Measurements from ENCODE around the gene GSTM5.

DNA sequence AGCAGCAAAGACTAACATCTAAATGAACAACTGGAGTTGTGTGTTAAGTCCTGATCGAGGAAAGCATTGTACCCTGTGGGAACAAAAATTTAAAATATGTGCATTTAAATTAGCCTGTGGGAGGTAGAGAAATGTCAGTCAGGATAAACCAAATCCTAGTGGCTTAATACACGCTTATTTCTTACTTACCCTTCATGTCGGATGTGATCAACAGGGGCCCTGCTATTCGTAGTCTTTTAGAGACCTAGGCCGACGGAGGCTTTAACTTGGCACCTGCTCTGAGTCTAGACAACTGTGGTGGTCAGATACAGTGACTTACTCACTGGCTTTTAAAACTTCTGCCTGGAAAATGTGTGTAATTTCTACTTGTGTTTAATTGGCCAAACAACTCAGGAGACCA is 18.6 kb downstream of the GSTM5 start:
- TF ChIP-seq, protein P1, sequence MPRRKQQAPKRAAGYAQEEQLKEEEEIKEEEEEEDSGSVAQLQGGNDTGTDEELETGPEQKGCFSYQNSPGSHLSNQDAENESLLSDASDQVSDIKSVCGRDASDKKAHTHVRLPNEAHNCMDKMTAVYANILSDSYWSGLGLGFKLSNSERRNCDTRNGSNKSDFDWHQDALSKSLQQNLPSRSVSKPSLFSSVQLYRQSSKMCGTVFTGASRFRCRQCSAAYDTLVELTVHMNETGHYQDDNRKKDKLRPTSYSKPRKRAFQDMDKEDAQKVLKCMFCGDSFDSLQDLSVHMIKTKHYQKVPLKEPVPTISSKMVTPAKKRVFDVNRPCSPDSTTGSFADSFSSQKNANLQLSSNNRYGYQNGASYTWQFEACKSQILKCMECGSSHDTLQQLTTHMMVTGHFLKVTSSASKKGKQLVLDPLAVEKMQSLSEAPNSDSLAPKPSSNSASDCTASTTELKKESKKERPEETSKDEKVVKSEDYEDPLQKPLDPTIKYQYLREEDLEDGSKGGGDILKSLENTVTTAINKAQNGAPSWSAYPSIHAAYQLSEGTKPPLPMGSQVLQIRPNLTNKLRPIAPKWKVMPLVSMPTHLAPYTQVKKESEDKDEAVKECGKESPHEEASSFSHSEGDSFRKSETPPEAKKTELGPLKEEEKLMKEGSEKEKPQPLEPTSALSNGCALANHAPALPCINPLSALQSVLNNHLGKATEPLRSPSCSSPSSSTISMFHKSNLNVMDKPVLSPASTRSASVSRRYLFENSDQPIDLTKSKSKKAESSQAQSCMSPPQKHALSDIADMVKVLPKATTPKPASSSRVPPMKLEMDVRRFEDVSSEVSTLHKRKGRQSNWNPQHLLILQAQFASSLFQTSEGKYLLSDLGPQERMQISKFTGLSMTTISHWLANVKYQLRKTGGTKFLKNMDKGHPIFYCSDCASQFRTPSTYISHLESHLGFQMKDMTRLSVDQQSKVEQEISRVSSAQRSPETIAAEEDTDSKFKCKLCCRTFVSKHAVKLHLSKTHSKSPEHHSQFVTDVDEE (CRISPR knock-in tag; IDR thresholded peaks at IDR 0.05), result no peak
- TF ChIP-seq TCF4 (CRISPR knock-in tag; IDR thresholded peaks at IDR 0.05; ENCODE audit: borderline replicate concordance) (no peak), ZNF565 (CRISPR knock-in tag; conservative IDR thresholded peaks at IDR 0.05; ENCODE audit: low read depth) (no peak), ISL1 (CRISPR knock-in tag; IDR thresholded peaks at IDR 0.05) (no peak), CSDC2 (CRISPR knock-in tag; IDR thresholded peaks at IDR 0.05) (no peak), GLIS3 (CRISPR knock-in tag; IDR thresholded peaks at IDR 0.05) (no peak), ZNF70 (CRISPR knock-in tag; IDR thresholded peaks at IDR 0.05) (no peak), TOX (CRISPR knock-in tag; IDR thresholded peaks at IDR 0.05; ENCODE audit: borderline replicate concordance) (no peak), ARNTL (CRISPR knock-in tag; IDR thresholded peaks at IDR 0.05; ENCODE audit: borderline replicate concordance, low read depth) (no peak), ZFP30 (CRISPR knock-in tag; IDR thresholded peaks at IDR 0.05) (no peak), ESRRG (CRISPR knock-in tag; IDR thresholded peaks at IDR 0.05) (no peak), SNAI2 (CRISPR knock-in tag; IDR thresholded peaks at IDR 0.05) (no peak)
- TF ChIP-seq, protein P2, sequence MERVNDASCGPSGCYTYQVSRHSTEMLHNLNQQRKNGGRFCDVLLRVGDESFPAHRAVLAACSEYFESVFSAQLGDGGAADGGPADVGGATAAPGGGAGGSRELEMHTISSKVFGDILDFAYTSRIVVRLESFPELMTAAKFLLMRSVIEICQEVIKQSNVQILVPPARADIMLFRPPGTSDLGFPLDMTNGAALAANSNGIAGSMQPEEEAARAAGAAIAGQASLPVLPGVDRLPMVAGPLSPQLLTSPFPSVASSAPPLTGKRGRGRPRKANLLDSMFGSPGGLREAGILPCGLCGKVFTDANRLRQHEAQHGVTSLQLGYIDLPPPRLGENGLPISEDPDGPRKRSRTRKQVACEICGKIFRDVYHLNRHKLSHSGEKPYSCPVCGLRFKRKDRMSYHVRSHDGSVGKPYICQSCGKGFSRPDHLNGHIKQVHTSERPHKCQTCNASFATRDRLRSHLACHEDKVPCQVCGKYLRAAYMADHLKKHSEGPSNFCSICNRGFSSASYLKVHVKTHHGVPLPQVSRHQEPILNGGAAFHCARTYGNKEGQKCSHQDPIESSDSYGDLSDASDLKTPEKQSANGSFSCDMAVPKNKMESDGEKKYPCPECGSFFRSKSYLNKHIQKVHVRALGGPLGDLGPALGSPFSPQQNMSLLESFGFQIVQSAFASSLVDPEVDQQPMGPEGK (CRISPR knock-in tag; IDR thresholded peaks at IDR 0.05; ENCODE audit: borderline replicate concordance), result no peak
- TF ChIP-seq, protein P3, sequence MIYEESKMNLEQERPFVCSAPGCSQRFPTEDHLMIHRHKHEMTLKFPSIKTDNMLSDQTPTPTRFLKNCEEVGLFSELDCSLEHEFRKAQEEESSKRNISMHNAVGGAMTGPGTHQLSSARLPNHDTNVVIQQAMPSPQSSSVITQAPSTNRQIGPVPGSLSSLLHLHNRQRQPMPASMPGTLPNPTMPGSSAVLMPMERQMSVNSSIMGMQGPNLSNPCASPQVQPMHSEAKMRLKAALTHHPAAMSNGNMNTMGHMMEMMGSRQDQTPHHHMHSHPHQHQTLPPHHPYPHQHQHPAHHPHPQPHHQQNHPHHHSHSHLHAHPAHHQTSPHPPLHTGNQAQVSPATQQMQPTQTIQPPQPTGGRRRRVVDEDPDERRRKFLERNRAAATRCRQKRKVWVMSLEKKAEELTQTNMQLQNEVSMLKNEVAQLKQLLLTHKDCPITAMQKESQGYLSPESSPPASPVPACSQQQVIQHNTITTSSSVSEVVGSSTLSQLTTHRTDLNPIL (CRISPR knock-in tag; IDR thresholded peaks at IDR 0.05; ENCODE audit: low read depth), result no peak
